TTC549 (cell line): ENCODE measurements around the gene ADAMTS9.

Source experiments
- FAIRE-seq: peaks from 2 replicates; lab custom pipeline; 2012; peaks lifted over from hg19 to GRCh38; lab: Jason Lieb, UNC

Gene ADAMTS9

GRCh38 chr3:64489361-64490044 is 198.3 kb downstream of the ADAMTS9 start:
- no peak for FAIRE-seq

GRCh38 chr3:64488939-64489338 is 198.9 kb downstream of the ADAMTS9 start:
- no peak for FAIRE-seq

GRCh38 chr3:64484289-64484992 is 203.4 kb downstream of the ADAMTS9 start:
- peak; percentile 34 for FAIRE-seq

GRCh38 chr3:64483467-64483866 is 204.3 kb downstream of the ADAMTS9 start:
- no peak for FAIRE-seq

GRCh38 chr3:64475037-64475436 is 212.8 kb downstream of the ADAMTS9 start:
- FAIRE-seq = no peak

GRCh38 chr3:64473466-64473865 is 214.3 kb downstream of the ADAMTS9 start:
- no peak for FAIRE-seq

GRCh38 chr3:64470436-64470835 is 217.4 kb downstream of the ADAMTS9 start:
- no peak for FAIRE-seq

- FAIRE-seq = no peak
Measured at GRCh38 chr3:64467255-64467944, 220.4 kb downstream of the ADAMTS9 start.
